ENCODE measurements around the gene DAP. TPM values are rescaled to one million over a fixed set of nuclear protein-coding genes. Genes with fewer than 3 reads are reported as not detected.

Gene DAP
- total and polyA plus RNA-seq, 2 of the 4 experiments (the other 2 are of a cell fraction), result 49.6 to 189 TPM

- H2AK9ac ChIP-seq (replicated peaks; ENCODE audit: low read depth, low read length, poor library complexity), result no peak overlapping the region
- no peak for TF ChIP-seq FOS (IDR thresholded peaks at IDR 0.05; ENCODE audit: low read depth, low read length)
- TF ChIP-seq MXI1 (IDR thresholded peaks at IDR 0.05; ENCODE audit: borderline replicate concordance, low read depth, low read length), result no peak
- TF ChIP-seq RFX5 (IDR thresholded peaks at IDR 0.05; ENCODE audit: low read depth, low read length), result no peak
- TF ChIP-seq CEBPB (IDR thresholded peaks at IDR 0.05; ENCODE audit: low read depth, low read length), result no peak
- TF ChIP-seq MAZ (IDR thresholded peaks at IDR 0.05; ENCODE audit: borderline replicate concordance, low read depth, low read length), result no peak
- TF ChIP-seq NFE2L2 (IDR thresholded peaks at IDR 0.05; ENCODE audit: low read depth, low read length), result no peak
- no peak for TF ChIP-seq BHLHE40 (IDR thresholded peaks at IDR 0.05; ENCODE audit: low read depth, low read length)
- no peak for TF ChIP-seq CHD1 (IDR thresholded peaks at IDR 0.05; ENCODE audit: low read depth, low read length)
- TF ChIP-seq USF2 (IDR thresholded peaks at IDR 0.05; ENCODE audit: low read depth, low read length), result no peak
- no peak for TF ChIP-seq ELK1 (IDR thresholded peaks at IDR 0.05; ENCODE audit: borderline replicate concordance, low read depth, low read length)
- TF ChIP-seq SMC3 (IDR thresholded peaks at IDR 0.05; ENCODE audit: low read depth, low read length), result no peak
- ChIA-PET CTCF (no interaction called here), POLR2A (ENCODE audit: unreplicated experiment) (no interaction called here)
- no peak overlapping the region for H3K14ac ChIP-seq (replicated peaks; ENCODE audit: low read depth, low read length)
- peaks cover 10% of the 10 kb centered on the region for H3K9me1 ChIP-seq (ENCODE audit: insufficient read depth, low read length)
- H3K23ac ChIP-seq (ENCODE audit: low read depth, low read length), result no peak overlapping the region
- peaks cover 30 to 82% of the 10 kb centered on the region in 2 experiments for H3K79me1 ChIP-seq (ENCODE audit: low read depth in 1 of 2, low read length in 2 of 2)
- H3K56ac ChIP-seq (ENCODE audit: extremely low read depth, insufficient read depth, low read length), result no peak overlapping the region
- H2BK120ac ChIP-seq (ENCODE audit: low read depth, low read length), result no peak overlapping the region
- no peak overlapping the region for H3K27ac ChIP-seq (ENCODE audit: insufficient read depth, low read length)
- no peak overlapping the region for H2AK5ac ChIP-seq (ENCODE audit: low read depth, low read length)
- WGBS, 2 experiments (ENCODE audit: extremely low coverage in 2 of 2, insufficient read length in 1 of 2), result no CpG with 5 or more reads among the region's 5 CpGs
- H3K9me3 ChIP-seq (ENCODE audit: control insufficient read depth, insufficient read depth, low read length), result peaks cover 4% of the 10 kb centered on the region; the same call in 1 of the 2 replicates
- no peak overlapping the region for H4K91ac ChIP-seq (ENCODE audit: insufficient read depth, low read depth, low read length)
- H2AFZ ChIP-seq (replicated peaks; ENCODE audit: low read length, poor library complexity), result no peak overlapping the region
- dilution Hi-C loops (cut with HindIII; ENCODE audit: low sequenced_read_pairs, unreplicated experiment), result no loop called here
- no peak for DNase-seq
- no peak overlapping the region for H3K18ac ChIP-seq (ENCODE audit: low read depth, low read length)
- peaks cover 45% of the 10 kb centered on the region for H3K36me3 ChIP-seq (ENCODE audit: control insufficient read depth, insufficient read depth, low read length)
- H4K5ac ChIP-seq (ENCODE audit: low read depth, low read length), result no peak overlapping the region
- H4K20me1 ChIP-seq (ENCODE audit: insufficient read depth, low read length), result peaks cover 47% of the 10 kb centered on the region
- no peak overlapping the region for H2BK5ac ChIP-seq (ENCODE audit: low read depth, low read length, poor library complexity, severe bottlenecking)
- in situ Hi-C loops (cut with MboI; ENCODE audit: low sequenced_read_pairs), result no loop called here
- H4K8ac ChIP-seq (ENCODE audit: low read depth in 2 of 2, low read length in 2 of 2), result no peak overlapping the region
- H2BK15ac ChIP-seq (ENCODE audit: low read depth, low read length), result no peak overlapping the region
- no peak overlapping the region for H3K4me2 ChIP-seq (ENCODE audit: low read depth, low read length)
- 0 out of 2 replicates have a peak, but pooled peaks cover 3% of the 10 kb centered on the region for H3K4me1 ChIP-seq (ENCODE audit: control insufficient read depth, insufficient read depth, low read length)
- H3K9ac ChIP-seq (ENCODE audit: low read depth, low read length), result no peak overlapping the region
- H3K4ac ChIP-seq (ENCODE audit: low read depth, low read length), result no peak overlapping the region
- H2BK20ac ChIP-seq (ENCODE audit: low read depth, low read length), result no peak overlapping the region
- no peak for ATAC-seq (ENCODE audit: low read depth)
- no peak overlapping the region for H3K4me3 ChIP-seq (ENCODE audit: insufficient read depth, low read depth, low read length)
- no TSS peak for BruUV-seq (replicated peaks)
- intact Hi-C loops (cut with micrococcal nuclease), result no loop called here
- H3K27me3 ChIP-seq (ENCODE audit: control insufficient read depth, insufficient read depth, low read length), result no peaks in the 10 kb centered on the region
These were observed 17.5 kb downstream of the DAP start for GRCh38 chr5:10743526-10743925.
